Esophagus (tissue), 2 donors: Measurements from ENCODE around the gene MANEAL. TPM values are rescaled to one million over a fixed set of nuclear protein-coding genes. Genes with fewer than 3 reads are reported as not detected.

ENCODE experiments used
- H3K27ac ChIP-seq, 2 donors: one replicate each; pipeline ENCODE4 v1.5.1; 2013; ENCODE audit warnings: low read depth in 2 of 2, mild to moderate bottlenecking in 2 of 2, inconsistent platforms in 1 of 2, low read length in 1 of 2, moderate library complexity in 1 of 2
- H3K27me3 ChIP-seq, 2 donors: one replicate each; pipeline ENCODE4 v1.6.1; 2013; ENCODE audit warnings: low read length in 2 of 2, control low read depth in 1 of 2, mild to moderate bottlenecking in 1 of 2; ENCODE audit not compliant: insufficient read depth in 2 of 2, control insufficient read depth in 1 of 2
- H3K36me3 ChIP-seq, 2 donors: one replicate each; pipeline ENCODE4 v1.6.1; 2013; ENCODE audit warnings: low read length in 1 of 2; ENCODE audit not compliant: control insufficient read depth in 2 of 2, insufficient read depth in 2 of 2
- H3K4me1 ChIP-seq, 2 donors: one replicate each; pipeline ENCODE4 v1.6.1; 2013; ENCODE audit warnings: low read length in 1 of 2; ENCODE audit not compliant: control insufficient read depth in 2 of 2, insufficient read depth in 2 of 2
- H3K4me3 ChIP-seq, 2 donors: one replicate each; pipeline ENCODE4 v1.5.1; 2013; ENCODE audit warnings: low read length in 2 of 2, mild to moderate bottlenecking in 2 of 2, low read depth in 1 of 2, moderate library complexity in 1 of 2
- H3K9me3 ChIP-seq, 2 donors: one replicate each; pipeline ENCODE4 v1.6.1; 2013; ENCODE audit warnings: mild to moderate bottlenecking in 2 of 2, low read depth in 1 of 2, low read length in 1 of 2, moderate library complexity in 1 of 2; ENCODE audit not compliant: control insufficient read depth in 2 of 2, insufficient read depth in 1 of 2
- WGBS, 2 donors: extraction: QIAGEN DNeasy Blood & Tissue Kit; methylation state at CpG; one replicate each; pipeline ENCODE4 v1.1.7; 2013; 5-methylcytosine and 5-hydroxymethylcytosine counted together
- polyA plus RNA-seq, 2 donors: library from polyadenylated mRNA; stranded (reverse); fragments of 200-250 nt; gene quantifications; one replicate each; pipeline ENCODE4 v1.2.3, GENCODE V29; 2013
- donor health status: healthy with polysubstance abuse.
- donor health status: Bipolar disorder and iron deficiency.

Gene MANEAL
- polyA plus RNA-seq, 2 donors = 3.1 to 3.4 TPM

- H3K27me3 ChIP-seq = no peaks in the 10 kb centered on the region
- no peaks in the 10 kb centered on the region for H3K9me3 ChIP-seq
- peaks cover 10 to 17% of the 10 kb centered on the region in 2 donors for H3K36me3 ChIP-seq
- no peaks in the 10 kb centered on the region for H3K4me1 ChIP-seq
- no peak overlapping the region for H3K27ac ChIP-seq
- 90 to 93% methylated on average over 3 of the region's 3 CpGs for WGBS, 2 donors
- H3K4me3 ChIP-seq = no peak overlapping the region
These were observed 48.0 kb downstream of the MANEAL start for GRCh38 chr1:37841652-37842051.

DNA sequence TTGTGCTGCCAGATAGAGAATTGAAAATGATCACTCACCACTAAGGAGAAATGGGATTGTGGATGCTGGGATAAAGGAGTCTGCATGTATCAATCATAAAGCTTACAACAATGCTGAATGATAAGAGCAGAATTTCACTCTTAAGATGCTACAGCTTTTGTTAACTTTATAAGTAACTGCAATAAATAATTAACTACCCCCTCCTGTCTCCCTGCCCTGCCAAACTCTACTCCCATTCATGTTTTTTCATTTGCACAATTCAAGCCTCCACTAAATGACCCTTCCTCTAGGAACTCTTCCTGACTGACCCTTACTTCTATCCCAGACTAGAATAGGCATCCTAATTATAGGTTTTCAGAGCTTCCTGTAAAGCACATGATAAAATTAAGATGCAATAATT lies 50.9 kb downstream of the MANEAL start:
- Histone ChIP-seq H3K4me3 (no peak overlapping the region), H3K9me3 (no peaks in the 10 kb centered on the region), H3K36me3 (peaks cover 5 to 14% of the 10 kb centered on the region in 2 donors), H3K27ac (no peak overlapping the region), H3K4me1 (no peaks in the 10 kb centered on the region), H3K27me3 (no peaks in the 10 kb centered on the region)

DNA sequence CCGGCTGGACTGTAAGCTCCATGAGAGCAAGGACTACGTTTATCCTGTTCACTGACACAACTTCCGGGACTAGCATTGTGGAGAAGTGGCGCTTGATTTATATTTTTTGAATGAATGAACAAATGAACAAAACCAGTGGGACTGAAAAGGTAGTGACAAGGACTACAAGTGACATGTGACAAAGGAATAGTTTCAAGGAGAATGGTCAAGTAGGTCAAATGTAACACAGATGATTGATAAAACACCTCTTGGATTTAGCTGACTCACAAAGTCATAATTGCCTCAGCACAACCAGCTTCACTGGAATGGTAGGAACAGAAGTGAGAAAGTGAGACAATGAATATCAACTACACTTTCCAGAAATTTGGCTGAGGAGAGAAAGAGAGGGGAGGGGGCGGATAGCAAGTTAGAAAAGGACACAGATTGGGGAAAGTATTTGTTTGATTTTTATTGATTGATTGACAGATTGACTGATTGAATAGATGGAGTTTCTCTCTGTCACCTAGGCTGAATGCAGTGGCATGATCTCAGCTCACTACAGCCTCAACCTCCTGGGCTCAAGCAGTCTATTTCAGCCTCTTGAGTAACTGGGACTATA lies 51.5 kb downstream of the MANEAL start:
- H3K27me3 ChIP-seq = no peaks in the 10 kb centered on the region
- no peak overlapping the region for H3K27ac ChIP-seq
- peaks cover 0 to 9% of the 10 kb centered on the region in 2 donors for H3K36me3 ChIP-seq
- H3K4me3 ChIP-seq = no peak overlapping the region
- no peaks in the 10 kb centered on the region for H3K9me3 ChIP-seq
- no peaks in the 10 kb centered on the region for H3K4me1 ChIP-seq
- 82 to 90% methylated on average over 5 of the region's 5 CpGs for WGBS, 2 donors

- Histone ChIP-seq H3K4me1 (no peaks in the 10 kb centered on the region), H3K4me3 (no peak overlapping the region), H3K27ac (no peak overlapping the region), H3K36me3 (peaks cover 0 to 8% of the 10 kb centered on the region in 2 donors), H3K27me3 (no peaks in the 10 kb centered on the region), H3K9me3 (no peaks in the 10 kb centered on the region)
- WGBS, 2 donors = 71 to 73% methylated on average over 3 of the region's 3 CpGs
These were observed 52.1 kb downstream of the MANEAL start for GRCh38 chr1:37845786-37846185.

DNA sequence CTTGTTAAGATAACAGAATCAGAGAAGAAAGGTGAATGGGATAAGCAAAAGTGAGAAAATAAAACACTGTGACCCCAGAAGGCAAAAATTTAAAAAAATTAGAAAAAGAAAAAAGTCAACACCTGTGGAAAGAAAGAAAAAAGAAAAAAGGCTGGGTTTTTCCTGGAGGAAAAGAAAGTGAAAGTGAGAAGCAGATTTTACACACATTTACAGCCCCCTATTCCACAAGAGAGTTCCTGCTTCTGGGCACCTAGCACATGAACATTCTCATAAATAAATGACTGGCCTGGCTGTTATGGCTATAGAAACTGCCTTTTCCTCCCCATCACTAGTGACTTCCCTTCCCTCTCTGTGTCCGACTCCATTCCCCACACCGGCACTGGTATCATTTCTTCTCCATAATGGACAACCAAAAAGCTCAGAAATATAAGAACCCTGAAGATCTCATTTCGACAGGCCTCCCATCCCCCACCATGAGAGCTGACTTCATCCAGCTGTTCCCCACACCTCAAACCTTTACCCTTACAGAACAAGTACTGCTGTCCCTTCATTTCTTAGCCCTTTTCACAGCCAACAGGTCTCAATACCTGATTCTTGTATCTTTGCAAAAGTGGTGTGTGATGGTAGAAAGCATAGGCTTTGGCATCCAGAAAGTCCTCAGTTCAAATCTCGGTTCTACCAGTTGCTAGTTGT lies 53.1 kb downstream of the MANEAL start:
- WGBS, 2 donors = 71 to 83% methylated on average over 4 of the region's 4 CpGs
- peaks cover 0 to 3% of the 10 kb centered on the region in 2 donors for H3K36me3 ChIP-seq
- H3K4me1 ChIP-seq = no peaks in the 10 kb centered on the region
- no peaks in the 10 kb centered on the region for H3K27me3 ChIP-seq
- H3K9me3 ChIP-seq = no peaks in the 10 kb centered on the region
- H3K4me3 ChIP-seq = no peak overlapping the region
- H3K27ac ChIP-seq = no peak overlapping the region

DNA sequence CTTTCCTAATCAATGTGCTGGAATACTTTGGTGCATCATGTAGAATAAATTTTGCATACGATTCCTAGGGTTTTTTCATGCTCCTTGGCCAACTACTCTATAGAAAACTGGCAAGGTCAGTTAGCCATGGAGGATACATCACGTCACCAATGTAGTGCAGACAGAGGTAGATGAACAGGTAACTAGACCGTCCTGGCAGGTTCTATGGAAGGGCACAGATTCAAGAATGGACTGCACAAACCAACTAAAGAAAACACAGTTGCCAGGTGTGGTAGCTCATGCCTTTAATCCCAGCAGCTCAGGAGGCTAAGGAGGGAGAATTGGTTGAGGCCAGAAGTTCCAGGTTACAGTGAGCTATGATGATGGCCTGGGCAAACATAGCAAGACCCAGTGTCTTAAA lies 55.8 kb downstream of the MANEAL start:
- H3K36me3 ChIP-seq = peaks cover 2 to 3% of the 10 kb centered on the region in 2 donors
- no peaks in the 10 kb centered on the region for H3K9me3 ChIP-seq
- H3K27me3 ChIP-seq = no peaks in the 10 kb centered on the region
- no peak overlapping the region for H3K4me3 ChIP-seq
- H3K4me1 ChIP-seq = no peaks in the 10 kb centered on the region
- peak overlapping the region in 1 of 2 donors; percentile 71 for H3K27ac ChIP-seq
- WGBS, 2 donors = 82 to 84% methylated on average over 3 of the region's 3 CpGs

- 73 to 80% methylated on average over 6 of the region's 6 CpGs for WGBS, 2 donors
- no peaks in the 10 kb centered on the region for H3K27me3 ChIP-seq
- H3K9me3 ChIP-seq = no peaks in the 10 kb centered on the region
- H3K36me3 ChIP-seq = peaks cover 3% of the 10 kb centered on the region in 2 donors
- H3K4me3 ChIP-seq = no peak overlapping the region
- H3K4me1 ChIP-seq = no peaks in the 10 kb centered on the region
- H3K27ac ChIP-seq = peak overlapping the region; percentile 71 to 90
These were observed 56.8 kb downstream of the MANEAL start for GRCh38 chr1:37850352-37850955.

Other genes starting within 250 kb of the MANEAL start
- gene SNIP1, start 239.6 kb upstream of the MANEAL start, polyA plus RNA-seq = 1 to 10 TPM; 3.6 to 4.3 TPM
- gene DNALI1, start 236.9 kb upstream of the MANEAL start, polyA plus RNA-seq = 1 to 10 TPM; 1.1 to 1.3 TPM
- gene GNL2, start 197.9 kb upstream of the MANEAL start, polyA plus RNA-seq = 100 to 1,000 TPM in 1 of 2 donors, 10 to 100 TPM in 1; 45.0 to 106 TPM
- under 1 TPM; 0.33 to 0.87 TPM for gene RSPO1, start 159.0 kb upstream of the MANEAL start, polyA plus RNA-seq
- gene CDCA8, start 101.3 kb upstream of the MANEAL start, polyA plus RNA-seq = 10 to 100 TPM in 1 of 2 donors, 1 to 10 TPM in 1; 4.2 to 10.1 TPM
- under 1 TPM; 0.24 to 0.38 TPM for gene EPHA10, start 28.7 kb upstream of the MANEAL start, polyA plus RNA-seq
- gene C1orf122, start 13.9 kb downstream of the MANEAL start, polyA plus RNA-seq = 10 to 100 TPM; 19.3 to 39.0 TPM
- gene YRDC, start 14.4 kb downstream of the MANEAL start, polyA plus RNA-seq = 10 to 100 TPM in 1 of 2 donors, 1 to 10 TPM in 1; 8.9 to 15.6 TPM
- 1 to 10 TPM; 3.2 to 5.6 TPM for gene MTF1, start 65.7 kb downstream of the MANEAL start, polyA plus RNA-seq
- gene INPP5B, start 153.2 kb downstream of the MANEAL start, polyA plus RNA-seq = 1 to 10 TPM; 4.4 to 7.4 TPM
- 10 to 100 TPM; 10.6 to 21.4 TPM for gene SF3A3, start 196.2 kb downstream of the MANEAL start, polyA plus RNA-seq
- gene FHL3, start 211.7 kb downstream of the MANEAL start, polyA plus RNA-seq = 10 to 100 TPM in 1 of 2 donors, 1 to 10 TPM in 1; 8.3 to 13.7 TPM
- gene UTP11, start 218.9 kb downstream of the MANEAL start, polyA plus RNA-seq = 10 to 100 TPM; 16.3 to 32.0 TPM